ENCODE data around the gene TBC1D22A. TPM values are rescaled to one million over a fixed set of nuclear protein-coding genes. Genes with fewer than 3 reads are reported as not detected.

The TBC1D22A gene
- total and polyA plus RNA-seq, 10 of the 15 experiments (the other 5 are each of a cell fraction or from before 2014, with no cell fraction given) = 0.63 to 44.7 (median 27.4) TPM

DNA sequence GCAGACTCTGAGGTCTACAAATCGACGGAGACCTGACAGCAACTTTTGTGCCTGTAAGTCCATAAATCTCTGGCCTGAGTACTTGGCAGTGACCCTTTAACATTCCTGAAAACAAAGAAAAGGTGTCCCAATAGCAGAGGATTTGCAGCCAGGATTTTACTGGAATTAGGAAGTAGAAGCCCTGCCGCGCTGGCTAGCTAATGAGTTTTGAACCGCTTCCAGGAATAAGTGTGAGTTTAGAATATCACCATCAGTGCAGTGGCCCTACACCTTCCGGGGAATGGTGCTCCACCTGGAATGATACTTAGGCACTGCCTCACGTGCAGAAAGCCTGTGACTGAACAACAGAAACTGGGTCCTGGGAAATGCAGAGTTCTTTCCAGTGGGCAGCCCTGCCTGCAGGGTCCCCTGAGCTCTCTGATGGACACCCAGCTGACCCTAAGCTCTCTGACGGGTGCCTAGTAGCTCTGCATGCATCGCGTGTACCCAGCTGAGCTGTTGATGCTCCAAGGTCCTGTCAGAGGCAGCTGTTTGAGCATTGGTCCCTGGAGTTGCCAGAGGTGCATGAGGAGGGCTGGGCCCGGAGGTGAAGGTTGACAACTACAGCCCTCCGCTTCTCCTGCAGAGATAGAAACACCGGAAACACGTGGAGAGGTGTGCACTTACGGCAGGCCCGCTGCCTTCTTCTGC lies 380.9 kb downstream of the TBC1D22A start:
- H3K27ac ChIP-seq (ENCODE audit: control insufficient read depth, insufficient read depth) = no peak overlapping the region
- H3K79me2 ChIP-seq (ENCODE audit: control insufficient read depth, insufficient read depth, low read length) = no peaks in the 10 kb centered on the region
- ChIA-PET CTCF (no interaction called here), POLR2A (no interaction called here), SMC1A (ENCODE audit: uncharacterized antibody, unreplicated experiment) (no interaction called here), RAD21 (ENCODE audit: unreplicated experiment) (no interaction called here)
- no peaks in the 10 kb centered on the region for H3K4me1 ChIP-seq (ENCODE audit: control insufficient read depth, insufficient read depth, low read length)
- FAIRE-seq (no peak), DNase-seq (ENCODE audit: low read depth, low spot score) (no peak), ATAC-seq (no peak)
- H3K4me3 ChIP-seq = no peak overlapping the region
- H3K36me3 ChIP-seq (ENCODE audit: control insufficient read depth in 2 of 2, insufficient read depth in 2 of 2, low read length in 1 of 2) = no peaks in the 10 kb centered on the region
- no peaks in the 10 kb centered on the region for H4K20me1 ChIP-seq (ENCODE audit: control insufficient read depth, insufficient read depth)
- intact Hi-C loops (cut with micrococcal nuclease; ENCODE audit: unreplicated experiment) = no loop called here
- no peak for TF ChIP-seq RUNX3 (IDR thresholded peaks at IDR 0.05; ENCODE audit: low read length)
- no peak for TF ChIP-seq PAX5 (IDR thresholded peaks at IDR 0.05; ENCODE audit: borderline replicate concordance, low read depth, low read length)
- no peak for TF ChIP-seq HSF1 (IDR thresholded peaks at IDR 0.05; ENCODE audit: low read depth, low read length)
- H3K4me2 ChIP-seq (ENCODE audit: control insufficient read depth, insufficient read depth) = no peak overlapping the region
- BruUV-seq (replicated peaks) = no TSS peak
- WGBS (ENCODE audit: insufficient coverage, insufficient replicate concordance, low lambda C conversion rate, missing lambda C conversion rate) = 92% methylated on average over 16 of the region's 16 CpGs
- H2AFZ ChIP-seq (ENCODE audit: control insufficient read depth, low read depth, low read length) = no peak overlapping the region
- H3K9ac ChIP-seq (ENCODE audit: control insufficient read depth, insufficient read depth, low read length) = no peak overlapping the region
- no peaks in the 10 kb centered on the region for H3K9me3 ChIP-seq (replicated peaks; ENCODE audit: control insufficient read depth, insufficient read depth, low read length)
- no peaks in the 10 kb centered on the region for H3K27me3 ChIP-seq (replicated peaks in 1 of 2; ENCODE audit: control insufficient read depth in 2 of 2, insufficient read depth in 2 of 2, low read length in 1 of 2)
- in situ Hi-C loops (cut with MboI) = no loop called here

DNA sequence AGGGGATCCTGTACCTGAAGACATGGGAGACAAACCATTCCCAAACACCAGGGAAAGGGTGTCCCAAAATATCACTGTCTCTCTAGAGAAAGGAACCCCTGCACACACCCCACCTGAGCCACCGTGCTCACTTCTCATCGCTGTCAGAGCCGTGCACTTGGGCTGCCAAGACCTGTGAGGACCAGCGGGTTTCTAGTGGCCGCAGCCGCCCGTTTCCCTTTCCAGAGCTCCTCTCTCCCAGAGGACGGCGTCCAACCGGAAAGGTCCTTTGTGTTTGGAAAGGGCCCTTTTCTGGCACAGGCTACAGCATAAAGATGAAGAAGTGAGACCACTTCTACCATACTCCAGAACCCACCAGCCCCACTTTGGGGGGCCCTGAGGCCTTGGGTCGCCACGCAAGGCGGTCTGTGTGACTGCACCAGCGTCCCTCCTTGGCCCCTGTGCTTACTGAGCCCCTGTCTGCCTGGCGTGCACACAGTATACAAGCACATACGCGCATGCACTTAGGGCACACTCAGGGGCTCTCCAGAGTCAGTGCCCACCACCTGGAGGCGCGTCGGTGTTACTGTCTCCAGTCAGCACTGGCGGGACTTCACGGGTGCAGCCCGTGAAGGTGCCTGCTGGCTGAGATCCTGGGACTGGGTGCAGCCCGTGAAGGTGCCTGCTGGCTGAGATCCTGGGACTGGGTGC lies 381.8 kb downstream of the TBC1D22A start:
- no peaks in the 10 kb centered on the region for H3K79me2 ChIP-seq (ENCODE audit: control insufficient read depth, insufficient read depth, low read length)
- ChIA-PET SMC1A (ENCODE audit: uncharacterized antibody, unreplicated experiment) (no interaction called here), CTCF (no interaction called here), POLR2A (no interaction called here), RAD21 (ENCODE audit: unreplicated experiment) (no interaction called here)
- no peak overlapping the region for H3K27ac ChIP-seq (ENCODE audit: control insufficient read depth, insufficient read depth)
- H3K27me3 ChIP-seq (replicated peaks in 1 of 2; ENCODE audit: control insufficient read depth in 2 of 2, insufficient read depth in 2 of 2, low read length in 1 of 2) = no peaks in the 10 kb centered on the region
- H3K4me1 ChIP-seq (ENCODE audit: control insufficient read depth, insufficient read depth, low read length) = no peaks in the 10 kb centered on the region
- no peak overlapping the region for H3K4me2 ChIP-seq (ENCODE audit: control insufficient read depth, insufficient read depth)
- no peak for FAIRE-seq
- H2AFZ ChIP-seq (ENCODE audit: control insufficient read depth, low read depth, low read length) = no peak overlapping the region
- in situ Hi-C loops (cut with MboI) (no loop called here), intact Hi-C loops (cut with micrococcal nuclease; ENCODE audit: unreplicated experiment) (no loop called here)
- DNase-seq (ENCODE audit: low read depth, low spot score) = no peak
- no peak overlapping the region for H3K9ac ChIP-seq (ENCODE audit: control insufficient read depth, insufficient read depth, low read length)
- H4K20me1 ChIP-seq (ENCODE audit: control insufficient read depth, insufficient read depth) = no peaks in the 10 kb centered on the region
- BruUV-seq (replicated peaks) = no TSS peak
- no peaks in the 10 kb centered on the region for H3K9me3 ChIP-seq (replicated peaks; ENCODE audit: control insufficient read depth, insufficient read depth, low read length)
- ATAC-seq = no peak
- 97% methylated on average over 24 of the region's 24 CpGs for WGBS (ENCODE audit: insufficient coverage, insufficient replicate concordance, low lambda C conversion rate, missing lambda C conversion rate)
- H3K4me3 ChIP-seq = no peak overlapping the region
- no peaks in the 10 kb centered on the region for H3K36me3 ChIP-seq (ENCODE audit: control insufficient read depth in 2 of 2, insufficient read depth in 2 of 2, low read length in 1 of 2)
- TF ChIP-seq FOXK2 (IDR thresholded peaks at IDR 0.05) (no peak), RBBP5 (conservative IDR thresholded peaks at IDR 0.05) (no peak), JUNB (IDR thresholded peaks at IDR 0.05) (no peak), RB1 (IDR thresholded peaks at IDR 0.05; ENCODE audit: borderline replicate concordance) (no peak), DPF2 (IDR thresholded peaks at IDR 0.05) (no peak), SMARCA5 (IDR thresholded peaks at IDR 0.05) (no peak), FOXM1 (IDR thresholded peaks at IDR 0.05; ENCODE audit: low read depth, low read length) (no peak), ZBTB40 (IDR thresholded peaks at IDR 0.05; ENCODE audit: borderline replicate concordance) (no peak)

Measured in GM12878 (cell line).